Suppressor macrophage treated with lipopolysaccharide for 1 hour (primary cell): ENCODE data around the gene TAF11.
"Not testable (repeated sequence)": the region's sequence is repeated elsewhere in the genome, so short reads cannot be mapped to it uniquely, and the experiment has no call there.

Experiments used
- DNase-seq, 3 donors: peaks; one replicate each; pipeline ENCODE4 v3.0.0-alpha.2; 2020 to 2022

TAF11 gene

GRCh38 chr6:34860776-34861175, 27.1 kb downstream of the TAF11 start:
- DNase-seq, result no peak

GRCh38 chr6:34859951-34860350, 27.9 kb downstream of the TAF11 start:
- DNase-seq, result no peak

GRCh38 chr6:34858681-34859080, 29.2 kb downstream of the TAF11 start:
- DNase-seq, result no peak

DNA sequence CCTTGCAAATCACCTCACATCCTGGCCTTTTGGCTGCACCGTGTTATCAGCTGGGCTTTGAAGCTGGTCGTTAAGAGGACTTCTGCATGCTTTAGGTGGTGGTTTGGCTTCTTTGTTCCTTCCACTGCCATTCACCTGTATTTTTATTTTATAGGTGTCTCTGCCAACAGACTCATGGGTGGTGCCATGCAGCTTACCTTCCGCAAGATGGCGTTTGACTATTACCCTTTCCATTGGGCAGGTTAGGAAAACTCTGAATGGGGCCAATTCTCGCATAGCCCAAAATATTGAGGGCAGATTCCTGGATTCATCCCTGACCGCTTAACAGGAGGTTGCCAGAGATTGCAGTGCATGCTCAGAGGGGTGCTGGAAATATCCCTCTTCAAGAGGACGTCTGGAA, 32.4 kb downstream of the TAF11 start:
- DNase-seq, result no peak

- DNase-seq, result no peak
These were observed 35.3 kb downstream of the TAF11 start for GRCh38 chr6:34852406-34853085.

DNA sequence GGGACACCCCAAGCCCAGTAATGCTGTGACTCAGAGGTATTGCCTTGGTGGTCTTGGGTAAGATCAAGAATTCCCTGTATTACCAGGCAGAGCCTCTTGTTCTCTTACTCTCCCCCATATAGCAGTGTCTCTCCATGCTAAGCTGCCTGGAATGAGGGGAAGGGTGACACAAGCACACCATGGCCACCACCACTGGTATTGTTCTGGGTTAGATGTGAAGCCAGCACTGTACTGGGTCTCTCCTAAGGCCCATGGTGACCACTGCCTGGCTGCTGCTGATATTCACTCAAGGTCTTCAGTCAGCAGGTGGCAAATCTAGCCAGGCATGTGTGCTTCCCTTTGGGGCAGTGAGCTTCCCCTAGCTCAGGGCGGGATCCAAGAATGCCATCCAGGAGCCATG, 36.5 kb downstream of the TAF11 start:
- DNase-seq, result peak; percentile 12 to 23 (median 21)

GRCh38 chr6:34849066-34849465, 38.8 kb downstream of the TAF11 start:
- not testable (repeated sequence) for DNase-seq

DNA sequence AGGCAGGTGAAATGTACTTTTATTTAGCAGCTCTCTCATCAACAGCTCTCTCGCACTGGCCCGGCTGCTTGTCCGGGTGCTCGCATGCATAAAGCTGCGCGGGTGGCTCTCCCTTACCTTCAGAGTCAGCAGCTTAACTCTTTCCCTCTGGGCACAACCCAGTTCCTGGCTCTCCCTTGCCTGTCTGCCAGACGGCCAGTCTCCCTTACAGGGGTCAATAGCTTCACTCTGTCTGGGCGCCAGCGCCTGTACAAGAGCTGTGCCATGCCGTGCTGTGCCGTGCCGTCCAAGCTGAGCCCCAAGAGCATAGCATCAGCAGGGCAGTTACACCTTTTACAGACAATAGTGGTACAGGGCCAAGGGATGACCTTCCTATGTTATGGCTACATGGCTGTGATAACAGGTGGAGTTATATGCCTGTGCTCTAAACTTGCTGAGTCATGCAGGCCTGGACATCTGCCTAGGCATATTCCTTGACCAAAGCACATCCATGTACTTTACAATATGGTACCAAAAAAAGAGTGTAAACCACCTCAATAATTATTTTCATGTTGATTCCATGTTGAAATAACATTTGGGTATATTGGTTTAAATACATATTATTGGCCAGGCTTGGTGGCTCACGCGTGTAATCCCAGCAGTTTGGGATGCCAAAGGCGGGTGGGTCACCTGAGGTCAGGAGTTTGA, 48.0 kb downstream of the TAF11 start:
- no peak for DNase-seq

GRCh38 chr6:34837528-34837927, 50.3 kb downstream of the TAF11 start:
- no peak for DNase-seq

- no peak for DNase-seq
These were observed 51.4 kb downstream of the TAF11 start for GRCh38 chr6:34836451-34836850.

DNA sequence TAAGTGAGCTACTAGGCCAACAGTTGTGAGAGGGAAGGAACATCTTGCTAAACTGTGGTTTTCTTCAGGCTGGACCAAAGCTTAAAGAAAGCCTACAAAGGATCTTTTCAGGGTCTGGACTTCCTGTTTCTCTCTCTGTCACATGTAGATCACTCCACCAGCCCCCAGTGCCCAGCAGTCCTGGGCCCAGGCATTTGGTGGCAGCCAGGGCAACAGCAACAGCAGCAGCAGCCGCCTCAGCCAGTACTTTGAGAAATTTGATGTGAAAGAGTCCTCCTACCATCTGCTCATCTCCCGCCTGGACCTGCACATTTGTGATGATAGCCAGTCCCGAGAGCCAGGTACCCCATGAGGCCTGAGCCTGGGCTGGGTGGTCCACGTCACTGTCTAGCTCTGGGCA, 51.8 kb downstream of the TAF11 start:
- peak; percentile 28 to 39 (median 35) for DNase-seq

- DNase-seq, result peak; percentile 49 to 70 (median 61)
These were observed 52.9 kb downstream of the TAF11 start for GRCh38 chr6:34834789-34835518.

- DNase-seq, result no peak
These were observed 54.9 kb downstream of the TAF11 start for GRCh38 chr6:34832942-34833341.

GRCh38 chr6:34829137-34829536, 58.7 kb downstream of the TAF11 start:
- no peak for DNase-seq
